Measurements from ENCODE around the gene PNPLA6. TPM values are rescaled to one million over a fixed set of nuclear protein-coding genes. Genes with fewer than 3 reads are reported as not detected.

PNPLA6 gene
- total and polyA plus RNA-seq, 2 of the 8 experiments (the other 6 are each of a cell fraction or from before 2014, with no cell fraction given) = 55.1 to 121 TPM

GRCh38 chr19:7602240-7602934, 66.9 kb downstream of the PNPLA6 start (continued):
- TF ChIP-seq RBBP5 (IDR thresholded peaks at IDR 0.05; ENCODE audit: borderline replicate concordance, low read depth, low read length) = no peak
- no peak for TF ChIP-seq RXRA (IDR thresholded peaks at IDR 0.05; ENCODE audit: insufficient read depth, low read depth, low read length)
- TF ChIP-seq ASH2L (IDR thresholded peaks at IDR 0.05; ENCODE audit: low read length) = no peak
- no peak for TF ChIP-seq CREB1 (IDR thresholded peaks at IDR 0.05)
- no peak for TF ChIP-seq POU5F1 (IDR thresholded peaks at IDR 0.05; ENCODE audit: low read depth, low read length)
- TF ChIP-seq HDAC6 (IDR thresholded peaks at IDR 0.05; ENCODE audit: low read depth, low read length) = no peak
- TF ChIP-seq CTBP2 (IDR thresholded peaks at IDR 0.05; ENCODE audit: borderline replicate concordance, insufficient read depth, insufficient read length, low read length) = no peak
- TF ChIP-seq KDM1A (IDR thresholded peaks at IDR 0.05; ENCODE audit: borderline replicate concordance, low read length) = no peak
- no peak for TF ChIP-seq PHF8 (conservative IDR thresholded peaks at IDR 0.05; ENCODE audit: low read depth, low read length)

All from H1 (cell line).